Rectal smooth muscle tissue (tissue), 1 donor: Measurements from ENCODE around the gene ARHGEF1.
A peak's percentile ranks its signal among the peaks of the same experiment; 100 is the strongest.
"Not testable (repeated sequence)": the region's sequence is repeated elsewhere in the genome, so short reads cannot be mapped to it uniquely, and the experiment has no call there.

ENCODE experiments used
- H3K27ac ChIP-seq: one replicate; pipeline ENCODE4 v1.7.0; 2013; ENCODE audit warnings: low read depth, low read length, inconsistent platforms
- H3K27me3 ChIP-seq: one replicate; pipeline ENCODE4 v1.7.0; 2013; ENCODE audit warnings: low read length; ENCODE audit not compliant: control insufficient read depth, insufficient read depth
- H3K36me3 ChIP-seq: one replicate; pipeline ENCODE4 v1.7.0; 2013; ENCODE audit warnings: low read length; ENCODE audit not compliant: control insufficient read depth, insufficient read depth
- H3K4me1 ChIP-seq: one replicate; pipeline ENCODE4 v1.7.0; 2013; ENCODE audit warnings: low read length; ENCODE audit not compliant: control insufficient read depth, insufficient read depth
- H3K4me3 ChIP-seq: one replicate; pipeline ENCODE4 v1.7.0; 2013; ENCODE audit warnings: low read length
- H3K9ac ChIP-seq: one replicate; pipeline ENCODE4 v1.7.0; 2013; ENCODE audit warnings: low read length

Gene ARHGEF1

GRCh38 chr19:41913538-41914423 lies 30.8 kb downstream of the ARHGEF1 start:
- no peak overlapping the region for H3K4me3 ChIP-seq
- no peak overlapping the region for H3K27ac ChIP-seq
- H3K27me3 ChIP-seq = peaks cover 54% of the 10 kb centered on the region

GRCh38 chr19:41914424-41914834 lies 31.4 kb downstream of the ARHGEF1 start:
- peaks cover 56% of the 10 kb centered on the region for H3K27me3 ChIP-seq

More at GRCh38 chr19:41913538-41914423, 30.8 kb downstream of the ARHGEF1 start:
- H3K9ac ChIP-seq = no peak overlapping the region
- no peaks in the 10 kb centered on the region for H3K4me1 ChIP-seq
- H3K36me3 ChIP-seq = no peaks in the 10 kb centered on the region

GRCh38 chr19:41915021-41915775 lies 32.2 kb downstream of the ARHGEF1 start:
- Histone ChIP-seq H3K4me3 (peak overlapping the region; percentile 20), H3K27ac (no peak overlapping the region), H3K27me3 (peaks cover 56% of the 10 kb centered on the region), H3K36me3 (no peaks in the 10 kb centered on the region), H3K4me1 (no peaks in the 10 kb centered on the region), H3K9ac (no peak overlapping the region)

More at GRCh38 chr19:41914424-41914834, 31.4 kb downstream of the ARHGEF1 start:
- not testable (repeated sequence) for H3K4me3 ChIP-seq, H3K9ac ChIP-seq, H3K4me1 ChIP-seq, H3K27ac ChIP-seq, H3K36me3 ChIP-seq

GRCh38 chr19:41915776-41916414 lies 32.9 kb downstream of the ARHGEF1 start:
- Histone ChIP-seq H3K36me3 (no peaks in the 10 kb centered on the region), H3K27me3 (peaks cover 58% of the 10 kb centered on the region), H3K4me1 (no peaks in the 10 kb centered on the region), H3K27ac (no peak overlapping the region), H3K9ac (no peak overlapping the region), H3K4me3 (no peak overlapping the region)

GRCh38 chr19:41917676-41918075 lies 34.7 kb downstream of the ARHGEF1 start:
- Histone ChIP-seq H3K27ac (no peak overlapping the region), H3K9ac (no peak overlapping the region), H3K27me3 (peaks cover 50% of the 10 kb centered on the region), H3K4me3 (no peak overlapping the region), H3K36me3 (no peaks in the 10 kb centered on the region), H3K4me1 (no peaks in the 10 kb centered on the region)

- Histone ChIP-seq H3K27ac (no peak overlapping the region), H3K9ac (no peak overlapping the region), H3K36me3 (no peaks in the 10 kb centered on the region), H3K27me3 (peaks cover 51% of the 10 kb centered on the region), H3K4me3 (no peak overlapping the region), H3K4me1 (no peaks in the 10 kb centered on the region)
Observed at GRCh38 chr19:41918095-41918494, 35.1 kb downstream of the ARHGEF1 start.

GRCh38 chr19:41918653-41919244 lies 35.8 kb downstream of the ARHGEF1 start:
- Histone ChIP-seq H3K4me3 (no peak overlapping the region), H3K36me3 (no peaks in the 10 kb centered on the region), H3K27me3 (peaks cover 46% of the 10 kb centered on the region), H3K9ac (no peak overlapping the region), H3K27ac (no peak overlapping the region), H3K4me1 (no peaks in the 10 kb centered on the region)

GRCh38 chr19:41919948-41920712 lies 37.1 kb downstream of the ARHGEF1 start:
- peaks cover 43% of the 10 kb centered on the region for H3K27me3 ChIP-seq
- no peak overlapping the region for H3K27ac ChIP-seq
- H3K36me3 ChIP-seq = no peaks in the 10 kb centered on the region
- H3K4me1 ChIP-seq = no peaks in the 10 kb centered on the region
- no peak overlapping the region for H3K4me3 ChIP-seq
- H3K9ac ChIP-seq = no peak overlapping the region

- Histone ChIP-seq H3K36me3 (no peaks in the 10 kb centered on the region), H3K27me3 (peaks cover 41% of the 10 kb centered on the region), H3K9ac (no peak overlapping the region), H3K4me3 (no peak overlapping the region), H3K27ac (no peak overlapping the region), H3K4me1 (no peaks in the 10 kb centered on the region)
Observed at GRCh38 chr19:41920882-41921576, 38.0 kb downstream of the ARHGEF1 start.

GRCh38 chr19:41921577-41922576 lies 38.9 kb downstream of the ARHGEF1 start:
- H3K4me1 ChIP-seq = no peaks in the 10 kb centered on the region
- peaks cover 37% of the 10 kb centered on the region for H3K27me3 ChIP-seq
- H3K4me3 ChIP-seq = no peak overlapping the region
- no peaks in the 10 kb centered on the region for H3K36me3 ChIP-seq
- H3K27ac ChIP-seq = no peak overlapping the region
- no peak overlapping the region for H3K9ac ChIP-seq
